Measurements from ENCODE around the gene ADARB1.

DNA sequence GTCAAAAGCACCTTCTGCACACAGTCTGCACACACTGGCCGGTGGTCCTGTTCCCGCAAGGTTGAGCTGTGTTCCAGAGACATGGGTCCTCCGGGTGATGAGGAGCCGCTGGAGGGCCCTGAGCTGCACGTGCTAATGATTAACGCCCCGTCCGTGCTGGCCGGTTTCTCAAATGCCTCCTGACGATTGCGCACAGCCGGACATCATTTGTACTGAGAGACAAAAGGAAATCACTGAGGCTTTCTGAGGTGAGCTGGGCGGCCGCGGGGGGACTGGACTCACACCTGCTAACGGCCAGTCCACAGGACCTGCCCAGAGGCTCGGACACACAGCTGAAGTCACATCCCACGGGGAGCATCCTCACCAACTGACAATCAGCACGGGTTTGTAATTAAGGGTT, 184.1 kb downstream of the ADARB1 start:
- TF ChIP-seq, protein P1, sequence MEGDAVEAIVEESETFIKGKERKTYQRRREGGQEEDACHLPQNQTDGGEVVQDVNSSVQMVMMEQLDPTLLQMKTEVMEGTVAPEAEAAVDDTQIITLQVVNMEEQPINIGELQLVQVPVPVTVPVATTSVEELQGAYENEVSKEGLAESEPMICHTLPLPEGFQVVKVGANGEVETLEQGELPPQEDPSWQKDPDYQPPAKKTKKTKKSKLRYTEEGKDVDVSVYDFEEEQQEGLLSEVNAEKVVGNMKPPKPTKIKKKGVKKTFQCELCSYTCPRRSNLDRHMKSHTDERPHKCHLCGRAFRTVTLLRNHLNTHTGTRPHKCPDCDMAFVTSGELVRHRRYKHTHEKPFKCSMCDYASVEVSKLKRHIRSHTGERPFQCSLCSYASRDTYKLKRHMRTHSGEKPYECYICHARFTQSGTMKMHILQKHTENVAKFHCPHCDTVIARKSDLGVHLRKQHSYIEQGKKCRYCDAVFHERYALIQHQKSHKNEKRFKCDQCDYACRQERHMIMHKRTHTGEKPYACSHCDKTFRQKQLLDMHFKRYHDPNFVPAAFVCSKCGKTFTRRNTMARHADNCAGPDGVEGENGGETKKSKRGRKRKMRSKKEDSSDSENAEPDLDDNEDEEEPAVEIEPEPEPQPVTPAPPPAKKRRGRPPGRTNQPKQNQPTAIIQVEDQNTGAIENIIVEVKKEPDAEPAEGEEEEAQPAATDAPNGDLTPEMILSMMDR (IDR thresholded peaks at IDR 0.05) = no peak
- no peak for TF ChIP-seq POLR2A (IDR thresholded peaks at IDR 0.05)
